HG03432 (cell line): ENCODE data around the gene COQ4.
"Not testable (repeated sequence)": the region's sequence is repeated elsewhere in the genome, so short reads cannot be mapped to it uniquely, and the experiment has no call there.

Experiments used
- ATAC-seq: cut with Tn5 transposase; IDR thresholded peaks from one replicate; pipeline ENCODE4 v1.9.1; 2021; ENCODE audit warnings: mild to moderate bottlenecking, moderate library complexity; ENCODE audit not compliant: unreplicated experiment

Gene COQ4

GRCh38 chr9:128322404-128323211 is at the start of gene COQ4, which contains the start of gene TRUB2:
Gene COQ4 (plus strand): TSS chr9:128322839. CDS start chr9:128322859, 20 bp downstream.
Gene TRUB2 (minus strand): TSS chr9:128322447. CDS start chr9:128322408, 39 bp downstream.
- peak; percentile 83 for ATAC-seq

GRCh38 chr9:128274245-128274644 is 48.4 kb upstream of the COQ4 start:
- ATAC-seq = no peak

GRCh38 chr9:128275198-128276007 is 47.2 kb upstream of the COQ4 start, which contains the start of gene GOLGA2:
Gene GOLGA2 (minus strand): TSS chr9:128276007. CDS start chr9:128275976, 31 bp downstream.
- ATAC-seq = peak; percentile 61

GRCh38 chr9:128276008-128276573 is 46.5 kb upstream of the COQ4 start, which contains the start of gene SWI5:
Gene SWI5 (plus strand): TSS chr9:128276276.
- peak; percentile 96 for ATAC-seq

GRCh38 chr9:128276574-128277270 is 45.9 kb upstream of the COQ4 start:
- ATAC-seq = no peak

GRCh38 chr9:128279088-128280073 is 43.3 kb upstream of the COQ4 start:
- ATAC-seq = not testable (repeated sequence)

GRCh38 chr9:128280084-128280622 is 42.5 kb upstream of the COQ4 start:
- no peak for ATAC-seq

GRCh38 chr9:128282500-128282899 is 40.1 kb upstream of the COQ4 start:
- ATAC-seq = no peak

- ATAC-seq = no peak
Measured at GRCh38 chr9:128285033-128285784, 37.4 kb upstream of the COQ4 start.

GRCh38 chr9:128286440-128286839 is 36.2 kb upstream of the COQ4 start:
- no peak for ATAC-seq

GRCh38 chr9:128288273-128289004 is 34.2 kb upstream of the COQ4 start:
- no peak for ATAC-seq

GRCh38 chr9:128292009-128292408 is 30.6 kb upstream of the COQ4 start:
- ATAC-seq = no peak

GRCh38 chr9:128293091-128293490 is 29.5 kb upstream of the COQ4 start:
- no peak for ATAC-seq

- no peak for ATAC-seq
Measured at GRCh38 chr9:128294142-128294541, 28.5 kb upstream of the COQ4 start.

GRCh38 chr9:128296340-128297220 is 26.1 kb upstream of the COQ4 start:
- ATAC-seq = no peak

- no peak for ATAC-seq
Measured at GRCh38 chr9:128297221-128297773, 25.3 kb upstream of the COQ4 start.
